Hepatocyte (in vitro differentiated cells): Measurements from ENCODE around the gene NDUFA11. TPM values are rescaled to one million over a fixed set of nuclear protein-coding genes. Genes with fewer than 3 reads are reported as not detected.

ENCODE experiments used
- polyA plus RNA-seq: library from polyadenylated mRNA; unstranded; fragments of >200 nt; fragmentation: Nextera tagmentation; extraction: Ambion mirVana; gene quantifications from 2 replicates; pipeline ENCODE4 v1.2.1, GENCODE V29; 2016
- total RNA-seq: library from RNA; depleted of rRNA; stranded (reverse); fragments of >200 nt; gene quantifications from 2 replicates; pipeline ENCODE4 v1.2.3, GENCODE V29; 2014

Gene NDUFA11
- total and polyA plus RNA-seq, 2 experiments from 2014 or later = 158 to 441 TPM

Other genes with a start within 250 kb of the NDUFA11 start
- gene MICOS13, start 223.3 kb downstream of the NDUFA11 start, total RNA-seq = 32.3 and 38.2 TPM in 2 replicates
- 120 and 157 TPM in 2 replicates for gene MICOS13, start 223.3 kb downstream of the NDUFA11 start, polyA plus RNA-seq
- 14.0 and 14.9 TPM in 2 replicates for gene HSD11B1L, start 222.8 kb downstream of the NDUFA11 start, total RNA-seq
- gene HSD11B1L, start 222.8 kb downstream of the NDUFA11 start, polyA plus RNA-seq = 25.1 and 26.0 TPM in 2 replicates
- 637 and 1,059 TPM in 2 replicates for gene RPL36, start 213.5 kb downstream of the NDUFA11 start, total RNA-seq
- 917 and 990 TPM in 2 replicates for gene RPL36, start 213.5 kb downstream of the NDUFA11 start, polyA plus RNA-seq
- 61.6 and 63.0 TPM in 2 replicates for gene LONP1, start 183.6 kb downstream of the NDUFA11 start, total RNA-seq
- gene LONP1, start 183.6 kb downstream of the NDUFA11 start, polyA plus RNA-seq = 79.1 and 79.2 TPM in 2 replicates
- not detected in 2 replicates for gene CATSPERD, start 183.2 kb downstream of the NDUFA11 start, total RNA-seq
- gene CATSPERD, start 183.2 kb downstream of the NDUFA11 start, polyA plus RNA-seq = not detected in 2 replicates
- 0.13 and 1.2 TPM in 2 replicates for gene PRR22, start 119.0 kb downstream of the NDUFA11 start, total RNA-seq
- 2.9 and 5.5 TPM in 2 replicates for gene PRR22, start 119.0 kb downstream of the NDUFA11 start, polyA plus RNA-seq
- 24.9 and 26.7 TPM in 2 replicates for gene DUS3L, start 112.6 kb downstream of the NDUFA11 start, total RNA-seq
- 28.9 and 44.9 TPM in 2 replicates for gene DUS3L, start 112.6 kb downstream of the NDUFA11 start, polyA plus RNA-seq
- gene NRTN, start 98.7 kb downstream of the NDUFA11 start, total RNA-seq = 2.7 and 5.6 TPM in 2 replicates
- 31.1 and 35.6 TPM in 2 replicates for gene NRTN, start 98.7 kb downstream of the NDUFA11 start, polyA plus RNA-seq
- gene FUT6, start 64.1 kb downstream of the NDUFA11 start, total RNA-seq = 0.07 and 0.36 TPM in 2 replicates
- 0.90 TPM in 1 of 2 replicates, not detected in the other for gene FUT6, start 64.1 kb downstream of the NDUFA11 start, polyA plus RNA-seq
- gene FUT3, start 52.3 kb downstream of the NDUFA11 start, total RNA-seq = 0.08 TPM in 1 of 2 replicates, not detected in the other
- 0.45 TPM in 1 of 2 replicates, not detected in the other for gene FUT3, start 52.3 kb downstream of the NDUFA11 start, polyA plus RNA-seq
- not detected in 2 replicates for gene FUT5, start 33.2 kb downstream of the NDUFA11 start, total RNA-seq
- not detected in 2 replicates for gene FUT5, start 33.2 kb downstream of the NDUFA11 start, polyA plus RNA-seq
- 4.3 and 5.9 TPM in 2 replicates for gene VMAC, start 1.1 kb upstream of the NDUFA11 start, total RNA-seq
- gene VMAC, start 1.1 kb upstream of the NDUFA11 start, polyA plus RNA-seq = 3.1 and 4.5 TPM in 2 replicates
- gene CAPS, start 10.5 kb upstream of the NDUFA11 start, total RNA-seq = 7.5 and 15.5 TPM in 2 replicates
- 17.8 and 23.1 TPM in 2 replicates for gene CAPS, start 10.5 kb upstream of the NDUFA11 start, polyA plus RNA-seq
- gene RANBP3, start 74.3 kb upstream of the NDUFA11 start, total RNA-seq = 51.0 and 78.1 TPM in 2 replicates
- 10.4 and 16.4 TPM in 2 replicates for gene RANBP3, start 74.3 kb upstream of the NDUFA11 start, polyA plus RNA-seq
- gene RFX2, start 206.7 kb upstream of the NDUFA11 start, total RNA-seq = 2.3 and 4.0 TPM in 2 replicates
- gene RFX2, start 206.7 kb upstream of the NDUFA11 start, polyA plus RNA-seq = 4.2 and 4.9 TPM in 2 replicates
- gene ACSBG2, start 231.9 kb upstream of the NDUFA11 start, total RNA-seq = not detected in 2 replicates
- gene ACSBG2, start 231.9 kb upstream of the NDUFA11 start, polyA plus RNA-seq = not detected in 2 replicates